HL-60/S4 (cell line): ENCODE results near the gene PLPP2.

ENCODE experiments used
- in situ Hi-C: fragments of 300-500 bp; cut with MboI; formaldehyde crosslinking; loops from 2 replicates; pipeline ENCODE4 v1.14.3; 2022; ENCODE audit warnings: low sequenced_read_pairs

Gene PLPP2

DNA sequence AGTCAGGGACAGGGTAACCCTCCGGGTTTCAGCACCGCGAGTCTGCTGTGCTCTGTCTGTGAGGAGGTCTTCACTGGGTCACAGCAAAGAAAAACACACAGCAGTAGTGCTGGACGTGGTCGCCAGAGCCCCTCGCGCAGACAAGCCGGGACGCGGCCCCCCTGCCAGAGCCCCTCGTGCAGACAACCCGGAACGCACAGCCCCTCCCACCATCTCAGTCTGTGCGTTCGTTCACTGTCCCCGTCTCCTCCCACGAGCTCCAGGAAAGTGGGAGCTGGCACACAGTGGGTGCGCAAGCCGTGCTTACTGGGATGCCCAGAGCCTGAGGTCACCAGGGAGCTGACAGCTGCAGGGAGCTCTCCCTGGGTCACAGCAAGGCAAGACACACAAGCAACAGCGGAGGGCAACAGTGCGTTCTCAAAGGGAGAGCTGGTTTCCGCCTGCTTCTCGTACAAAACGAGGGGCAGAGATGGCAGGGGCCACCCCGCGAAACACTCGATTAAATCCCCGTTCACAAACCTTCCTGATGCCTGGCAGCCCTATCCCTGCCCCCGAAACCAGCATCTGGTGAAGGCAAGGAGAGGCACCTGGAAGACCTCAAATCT is 3.2 kb upstream of the PLPP2 start:
- in situ Hi-C loops: no loop called here

DNA sequence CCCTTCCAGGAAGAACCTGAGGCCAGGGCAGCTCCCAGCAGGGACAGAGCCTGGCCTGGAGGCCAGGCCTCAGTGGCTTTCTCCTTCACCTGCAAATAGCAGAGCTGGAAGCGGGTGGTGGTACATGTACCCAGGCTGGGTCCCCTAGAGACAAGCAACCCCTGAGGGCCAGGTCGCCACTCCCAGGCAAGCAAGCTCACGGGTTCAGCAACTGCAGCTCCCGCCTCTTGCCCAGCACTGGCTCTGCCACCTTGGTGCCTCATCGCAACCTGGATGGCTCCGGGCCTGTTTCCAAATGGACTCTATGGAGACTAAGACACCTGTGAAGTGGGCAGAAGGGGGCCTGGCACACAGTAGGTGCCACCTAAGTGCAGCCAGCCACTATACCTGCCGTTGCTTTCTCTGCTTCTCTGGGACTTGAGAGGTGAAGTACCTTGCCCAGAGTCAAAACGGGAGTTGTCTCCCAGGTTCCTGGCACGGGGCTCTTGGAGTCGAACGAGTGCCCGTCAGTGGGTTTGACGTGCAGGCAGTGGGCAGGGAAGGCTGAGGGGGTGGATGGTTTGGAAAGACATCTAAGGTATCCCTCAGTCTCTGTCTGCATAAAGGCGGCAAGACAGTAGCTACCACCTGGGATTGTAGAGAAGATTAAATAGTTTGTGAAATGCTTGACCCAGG is 2.4 kb upstream of the PLPP2 start:
- in situ Hi-C loops: no loop called here

DNA sequence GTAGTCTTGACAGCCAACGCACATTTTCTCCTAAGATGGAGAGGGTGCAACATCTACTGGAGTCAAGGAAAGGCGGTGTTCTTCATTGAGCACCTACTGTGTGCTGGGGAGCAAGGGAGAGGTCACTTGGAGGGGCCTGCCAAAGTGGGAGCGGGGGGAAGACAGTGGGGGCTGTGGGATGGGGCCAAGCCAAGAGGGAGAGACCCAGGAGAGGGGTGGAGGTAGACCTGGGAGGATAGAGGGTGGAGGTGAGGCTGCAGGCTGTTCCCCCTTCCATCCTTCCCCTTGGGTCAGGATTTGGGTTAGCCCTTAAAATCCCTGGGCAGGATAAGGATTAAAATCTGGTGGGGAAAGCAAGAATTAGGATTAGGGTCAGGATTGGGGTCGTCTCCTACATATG is 1.7 kb upstream of the PLPP2 start:
- in situ Hi-C loops: no loop called here

DNA sequence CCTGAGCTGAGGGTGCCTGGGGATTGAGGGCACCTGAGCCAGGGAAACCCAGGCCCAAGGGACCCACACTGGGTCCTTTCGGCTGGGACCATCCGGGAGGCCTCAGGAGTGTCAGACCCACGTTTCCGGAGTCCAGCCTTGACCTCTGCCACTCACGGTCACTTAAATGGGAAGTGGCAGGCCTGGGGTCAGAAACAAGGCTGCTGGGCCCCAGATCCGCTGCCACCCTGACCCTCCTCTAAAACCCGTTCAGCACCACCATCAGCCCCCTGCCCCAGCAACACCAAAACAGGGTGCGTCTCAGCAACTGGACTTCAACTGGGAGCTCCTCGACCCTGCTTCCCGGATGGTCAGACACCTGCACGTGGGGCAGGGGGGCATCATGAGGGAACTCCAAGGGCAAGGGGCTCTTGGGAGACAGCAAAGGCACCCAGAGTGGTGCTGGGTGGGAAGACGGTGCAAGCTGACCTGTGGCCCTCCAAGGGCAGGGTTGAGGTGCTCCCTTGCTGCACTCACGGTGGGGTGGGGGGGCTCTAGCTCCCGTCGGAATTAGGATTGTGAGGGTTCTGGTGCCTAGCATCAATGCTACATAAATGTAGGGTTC is 1.2 kb upstream of the PLPP2 start:
- in situ Hi-C loops: no loop called here

DNA sequence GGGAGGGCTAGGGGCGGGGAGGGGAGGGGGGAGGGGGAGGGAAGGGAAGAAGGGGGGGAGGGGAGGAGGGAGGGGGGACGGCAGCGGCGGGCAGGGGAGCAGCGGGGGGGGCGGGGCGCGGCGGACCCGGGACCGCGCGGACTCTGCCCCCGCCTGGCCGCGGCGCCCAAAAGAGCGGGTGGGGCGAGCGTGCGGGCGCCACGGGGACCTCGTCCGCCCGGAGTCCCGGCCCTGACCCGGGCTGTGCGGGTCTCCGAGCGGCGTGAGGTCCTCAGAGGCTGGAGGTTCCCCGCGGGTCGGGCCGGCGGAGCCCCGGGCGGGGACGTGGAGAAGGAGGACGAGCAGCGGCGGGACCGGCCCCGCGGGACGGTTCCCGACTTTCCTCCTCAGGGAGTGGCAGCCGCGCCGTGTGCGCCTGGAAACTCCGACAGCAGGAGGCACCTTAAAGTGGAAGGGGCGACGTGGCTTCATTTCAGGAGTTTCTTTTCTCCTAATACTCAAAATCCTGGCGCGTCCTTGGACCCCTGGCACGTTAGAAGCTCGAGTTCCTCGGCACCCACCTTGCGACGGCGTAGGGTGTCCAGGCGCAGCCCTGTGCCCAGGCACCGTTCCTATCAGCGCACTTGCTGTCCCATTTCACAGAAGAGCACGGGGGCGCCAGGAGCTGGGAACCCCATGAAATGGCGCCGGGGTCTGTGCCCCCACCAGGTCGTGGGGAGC is 518 bp upstream of the PLPP2 start:
- in situ Hi-C loops: no loop called here

GRCh38 chr19:290372-291005 is 714 bp downstream of the PLPP2 start:
- in situ Hi-C loops: no loop called here

DNA sequence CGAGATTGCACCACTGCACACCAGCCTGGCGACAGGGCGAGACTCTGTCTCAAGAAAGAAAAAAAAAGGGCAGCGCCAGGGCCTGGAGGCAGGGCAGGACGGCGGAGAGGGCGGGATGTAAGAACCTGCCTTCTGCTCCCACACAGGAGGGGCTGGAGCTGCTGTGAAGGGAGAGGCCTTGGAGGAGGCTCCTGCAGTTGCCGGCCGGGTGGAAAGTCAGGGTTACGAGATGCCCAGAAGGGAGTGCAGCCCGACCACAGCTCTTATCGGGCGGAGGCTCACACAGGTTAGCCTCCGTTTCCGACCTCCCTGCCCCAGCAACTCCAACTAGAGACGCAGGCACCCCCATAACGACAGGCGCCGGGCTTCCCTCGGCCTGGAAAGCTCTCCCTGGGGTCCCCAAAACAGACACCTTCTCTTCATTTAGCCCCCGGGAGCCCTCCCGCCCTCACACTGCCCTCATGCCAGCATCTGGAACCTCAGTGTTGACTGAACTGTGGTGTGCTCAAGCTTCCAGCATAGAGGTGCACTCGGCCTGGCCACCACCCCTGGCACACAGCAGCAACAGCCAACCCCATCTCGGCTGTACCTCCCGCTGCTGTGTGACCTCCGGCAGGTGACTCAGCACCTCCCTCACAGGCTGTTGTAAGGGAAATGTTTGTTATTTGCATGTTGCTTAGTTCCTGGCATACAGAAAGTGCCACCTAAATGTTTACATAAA is 1.4 kb downstream of the PLPP2 start:
- in situ Hi-C loops: no loop called here

DNA sequence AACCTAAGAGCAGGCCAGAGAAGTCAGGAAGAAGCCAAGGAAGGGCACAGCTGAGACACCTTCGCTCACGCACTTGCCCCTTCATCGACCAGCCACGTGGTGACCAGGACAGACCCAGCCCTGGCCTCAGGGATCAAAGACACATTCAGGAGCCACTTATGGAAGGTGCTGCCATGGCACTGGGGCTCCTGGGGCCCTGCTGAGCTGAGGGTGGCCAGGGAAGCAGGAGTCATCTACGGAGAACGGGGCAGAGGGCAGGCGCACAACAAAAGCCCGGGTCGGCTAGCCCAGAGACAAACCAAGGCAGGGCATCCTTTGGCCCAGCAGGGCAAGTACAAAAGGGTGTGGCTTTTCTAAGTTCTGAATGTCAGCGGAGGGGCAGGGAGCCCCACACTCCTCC is 2.3 kb downstream of the PLPP2 start:
- in situ Hi-C loops: no loop called here

- in situ Hi-C loops: no loop called here
Observed at GRCh38 chr19:287381-287871, 3.8 kb downstream of the PLPP2 start.

DNA sequence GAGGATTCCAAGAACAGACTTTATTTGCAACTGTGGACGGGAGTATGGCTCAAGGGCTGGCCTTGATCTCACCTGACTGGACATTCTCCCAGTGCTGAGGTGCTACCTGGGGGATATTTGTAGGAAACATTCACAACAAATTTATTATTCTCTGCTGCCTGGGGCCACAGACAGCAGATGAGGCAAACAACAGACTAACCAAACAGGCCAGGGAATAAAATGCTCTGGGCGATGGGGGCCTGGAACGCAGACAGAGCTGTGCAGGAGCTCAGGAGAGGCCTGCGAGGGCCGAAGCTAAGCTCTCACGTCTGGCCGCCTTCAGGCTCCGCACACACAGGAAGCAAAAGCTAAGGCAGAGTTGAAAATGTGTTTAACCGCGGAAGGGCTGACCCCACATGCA is 7.8 kb downstream of the PLPP2 start:
- in situ Hi-C loops: no loop called here

- in situ Hi-C loops: no loop called here
Observed at GRCh38 chr19:282501-282900, 8.7 kb downstream of the PLPP2 start.

DNA sequence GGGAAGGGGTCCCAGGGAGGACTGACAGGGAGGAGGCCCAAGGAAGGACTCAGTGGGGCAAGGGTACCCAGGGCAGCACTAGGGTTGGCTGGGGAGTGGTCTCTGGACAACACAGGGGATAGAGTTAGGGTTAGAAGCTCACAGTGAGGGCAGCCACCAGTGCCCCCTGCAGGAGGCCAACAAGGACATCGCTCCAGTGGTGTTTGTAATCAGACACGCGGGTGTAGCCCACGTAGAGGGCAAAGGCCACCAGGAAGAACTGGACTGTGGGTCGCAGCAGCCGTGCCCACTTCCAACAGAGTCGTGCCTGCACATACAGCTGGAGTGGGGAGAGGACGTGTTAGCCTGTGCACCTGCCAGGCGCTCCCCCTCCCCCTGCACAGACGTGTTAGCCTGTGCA is 9.2 kb downstream of the PLPP2 start:
- in situ Hi-C loops: no loop called here

DNA sequence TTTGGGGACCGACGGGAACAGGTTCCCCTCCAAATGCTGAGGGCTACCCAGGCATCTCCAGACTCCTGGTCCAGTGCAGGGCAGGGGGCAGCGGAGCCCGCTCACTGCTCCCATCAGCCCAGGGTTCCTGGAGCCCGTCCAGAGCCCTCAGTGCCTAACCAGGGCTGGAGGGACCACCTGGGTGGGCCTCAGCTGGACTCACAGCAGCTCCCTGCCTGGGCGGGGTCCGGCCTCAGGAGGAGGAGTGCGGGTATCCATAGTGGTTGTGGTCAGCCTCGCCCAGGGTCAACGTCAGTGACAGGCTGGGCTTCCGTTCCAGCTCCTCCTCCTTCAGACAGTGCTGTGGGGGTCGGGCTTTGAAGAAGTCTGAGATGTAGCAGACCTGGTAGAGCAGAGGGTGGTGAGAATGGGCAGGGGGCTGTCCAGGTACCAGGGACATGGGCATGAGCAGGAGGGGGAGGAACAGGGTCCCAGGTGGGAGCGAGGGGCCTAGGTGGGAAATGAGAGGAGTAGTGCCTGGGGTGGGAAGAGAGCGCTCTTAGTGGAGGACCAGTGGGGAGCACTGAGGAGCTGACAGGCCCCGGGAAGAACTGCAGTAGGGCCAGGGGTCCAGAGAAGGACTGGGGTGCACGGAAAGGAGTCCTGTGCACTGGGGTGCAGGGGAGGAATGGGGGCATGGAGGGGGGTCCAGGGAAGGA is 9.9 kb downstream of the PLPP2 start:
- in situ Hi-C loops: no loop called here

DNA sequence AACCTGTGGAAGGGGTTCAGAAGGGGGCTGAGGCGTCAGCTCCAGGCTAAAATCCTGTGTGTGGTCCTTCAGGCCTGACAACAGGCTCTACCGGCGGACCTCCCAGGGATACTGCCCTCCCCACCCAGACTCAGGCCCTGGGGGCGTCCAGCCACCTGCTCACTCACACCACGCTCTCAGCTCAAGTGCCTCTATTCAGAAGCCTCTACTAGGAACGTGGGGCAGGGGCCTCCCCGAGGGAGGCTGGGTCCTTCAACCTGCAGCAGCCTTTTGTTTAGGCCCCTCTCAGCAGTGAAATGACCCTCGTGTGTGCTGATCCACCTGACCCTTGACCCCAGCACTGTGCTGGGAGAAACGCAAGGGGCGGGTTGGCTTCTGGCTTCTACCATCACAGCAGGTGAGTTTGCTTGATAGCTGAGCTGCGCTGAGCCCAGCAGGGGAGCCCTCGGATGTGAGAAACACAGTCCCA is 10.6 kb downstream of the PLPP2 start:
- in situ Hi-C loops: no loop called here

- in situ Hi-C loops: no loop called here
Observed at GRCh38 chr19:279656-280055, 11.5 kb downstream of the PLPP2 start.

GRCh38 chr19:279231-279630 is 12.0 kb downstream of the PLPP2 start:
- in situ Hi-C loops: no loop called here

DNA sequence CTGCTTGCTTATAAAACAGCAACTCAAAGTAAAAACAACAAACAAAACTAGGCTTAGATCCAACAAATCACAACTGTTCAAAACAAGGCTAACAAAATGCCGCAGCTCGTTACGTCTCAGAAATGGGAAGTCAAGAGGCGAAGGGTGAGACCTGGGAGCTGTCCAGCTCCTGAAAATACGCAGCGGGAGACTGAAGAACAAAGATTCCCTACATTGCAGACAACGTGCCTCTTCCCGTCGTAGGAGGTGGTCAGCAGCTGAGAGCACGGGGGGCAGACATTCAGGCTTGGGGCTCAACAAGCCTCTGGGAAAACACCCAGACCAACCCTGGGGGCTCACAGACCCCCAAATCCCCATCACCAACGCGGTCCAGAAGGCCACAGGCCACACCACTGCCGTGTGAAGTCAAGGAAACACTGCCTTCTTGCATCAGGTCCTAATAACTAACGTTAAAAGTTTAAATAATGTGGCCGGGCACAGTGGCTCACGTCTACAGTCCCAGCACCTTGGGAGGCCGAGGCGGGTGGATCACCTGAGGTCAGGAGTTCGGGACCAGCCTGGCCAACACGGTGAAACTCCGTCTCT is 13.5 kb downstream of the PLPP2 start:
- in situ Hi-C loops: no loop called here

- in situ Hi-C loops: no loop called here
Observed at GRCh38 chr19:277131-277530, 14.1 kb downstream of the PLPP2 start.

DNA sequence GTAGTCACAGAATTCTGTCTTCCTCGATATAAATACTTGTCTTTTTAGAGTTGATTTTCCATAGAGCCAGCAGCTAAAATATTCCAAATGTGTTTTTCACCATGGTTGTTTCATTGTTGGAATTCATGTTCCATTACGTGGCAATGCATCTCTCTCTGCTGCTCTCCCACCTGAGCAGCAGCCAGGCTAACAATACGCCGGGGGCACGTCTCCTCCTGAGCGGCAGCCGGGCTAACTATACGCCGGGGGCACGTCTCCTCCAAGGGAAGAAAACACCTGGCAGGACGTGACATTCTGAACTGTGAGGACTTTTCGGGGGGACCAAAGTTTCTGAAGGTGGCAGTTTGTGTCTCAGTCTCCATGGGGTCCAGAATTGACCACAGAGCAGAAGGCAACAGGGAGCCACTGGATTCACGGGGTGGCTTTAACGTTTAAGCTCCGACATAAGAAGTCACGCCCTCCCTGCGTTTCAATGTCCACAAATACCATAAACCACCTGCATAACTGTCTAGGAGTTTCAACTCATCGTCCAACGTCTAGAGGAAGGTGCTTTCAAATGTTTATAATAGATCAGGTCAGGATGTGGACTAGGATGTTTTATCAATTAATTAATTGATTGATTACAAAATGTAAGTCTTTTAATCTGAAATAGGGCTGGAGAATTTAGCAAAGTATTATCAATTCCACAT is 15.1 kb downstream of the PLPP2 start:
- in situ Hi-C loops: no loop called here
